Activated CD4-positive, alpha-beta T cell treated with anti-CD3 and anti-CD28 coated beads, Interleukin-2, Interleukin-6, amounts not matched to agents 100 ng/mL and 50 ng/mL, durations not matched to agents 16 hours and 8 hours (primary cell): ENCODE results near the gene TNFSF13B.

ENCODE experiments used
- DNase-seq: peaks from one replicate; pipeline ENCODE4 v3.0.0-alpha.2; 2020

TNFSF13B gene

GRCh38 chr13:108352599-108352998 lies 83.1 kb downstream of the TNFSF13B start:
- no peak for DNase-seq

- no peak for DNase-seq
Measured at GRCh38 chr13:108357228-108357627, 87.7 kb downstream of the TNFSF13B start.
